Lower lobe of right lung (tissue), 2 donors: Measurements from ENCODE around the gene FLT1. TPM values are rescaled to one million over a fixed set of nuclear protein-coding genes. Genes with fewer than 3 reads are reported as not detected.

Experiments
- ATAC-seq, 2 donors: fragments of 200-7000 bp; cut with Tn5 transposase; one replicate each; pipeline ENCODE4 v1.9.1; 2020 to 2022; ENCODE audit warnings: mild to moderate bottlenecking in 2 of 2, moderate library complexity in 2 of 2
- DNase-seq: peaks from one replicate; pipeline ENCODE4 v3.0.0-alpha.2; 2020
- H3K27ac ChIP-seq: fragments of 200-600 bp; one replicate; pipeline ENCODE4 v1.8.0; 2022
- H3K27me3 ChIP-seq: fragments of 200-600 bp; one replicate; pipeline ENCODE4 v1.8.0; 2022; ENCODE audit warnings: low read depth
- H3K36me3 ChIP-seq: fragments of 200-600 bp; one replicate; pipeline ENCODE4 v1.8.0; 2022; ENCODE audit warnings: mild to moderate bottlenecking
- H3K4me1 ChIP-seq: fragments of 200-600 bp; one replicate; pipeline ENCODE4 v1.8.0; 2022
- H3K4me3 ChIP-seq: fragments of 200-600 bp; one replicate; pipeline ENCODE4 v1.8.0; 2022; ENCODE audit warnings: mild to moderate bottlenecking
- H3K9me3 ChIP-seq: fragments of 200-600 bp; one replicate; pipeline ENCODE4 v1.8.0; 2022
- CTCF ChIP-seq: fragments of 200-600 bp; IDR thresholded peaks from one replicate; pipeline ENCODE4 v1.8.0; 2022; ENCODE audit warnings: antibody characterized with exemption, mild to moderate bottlenecking
- intact Hi-C: fragments of 100-400 bp; cut with DNase I; formaldehyde crosslinking; loops from one replicate; pipeline ENCODE4 v1.11.0; 2022
- total RNA-seq: library from RNA; stranded (reverse); fragmentation: NEBNext Ultra II Directional; extraction: Animal tissue kit (Norgen Biotek cat#: 25700); gene quantifications from one replicate; pipeline ENCODE4 v1.2.1, GENCODE V29; 2021
- donor health status: DM: no; HTN: yes; CAD: no; lungs with severe emphysema.

FLT1 gene
- total RNA-seq, 1 donor from 2014 or later: 41.9 TPM

GRCh38 chr13:28535734-28536133 lies 40.8 kb upstream of the FLT1 start:
- intact Hi-C loops: no loop called here
- no peak for TF ChIP-seq CTCF

GRCh38 chr13:28534801-28535200 lies 39.9 kb upstream of the FLT1 start:
- ATAC-seq: no peak
- Histone ChIP-seq H3K4me1 (peaks cover 18% of the 10 kb centered on the region), H3K9me3 (no peaks in the 10 kb centered on the region), H3K27ac (no peak overlapping the region), H3K36me3 (no peaks in the 10 kb centered on the region), H3K27me3 (peaks cover 27% of the 10 kb centered on the region), H3K4me3 (no peak overlapping the region)
- intact Hi-C loops: no loop called here
- DNase-seq: no peak
- TF ChIP-seq CTCF: no peak

More at GRCh38 chr13:28535734-28536133, 40.8 kb upstream of the FLT1 start:
- DNase-seq: no peak
- no peak for ATAC-seq
- H3K27me3 ChIP-seq: peaks cover 23% of the 10 kb centered on the region
- H3K4me3 ChIP-seq: no peak overlapping the region
- peaks cover 14% of the 10 kb centered on the region for H3K4me1 ChIP-seq
- no peak overlapping the region for H3K27ac ChIP-seq
- H3K9me3 ChIP-seq: no peaks in the 10 kb centered on the region
- H3K36me3 ChIP-seq: no peaks in the 10 kb centered on the region

GRCh38 chr13:28534210-28534609 lies 39.3 kb upstream of the FLT1 start:
- intact Hi-C loops: no loop called here
- ATAC-seq (no peak), DNase-seq (no peak)
- Histone ChIP-seq H3K9me3 (no peaks in the 10 kb centered on the region), H3K36me3 (no peaks in the 10 kb centered on the region), H3K4me3 (no peak overlapping the region), H3K27me3 (peaks cover 27% of the 10 kb centered on the region), H3K27ac (no peak overlapping the region), H3K4me1 (peaks cover 18% of the 10 kb centered on the region)
- TF ChIP-seq CTCF: no peak

GRCh38 chr13:28533441-28534166 lies 38.7 kb upstream of the FLT1 start:
- Histone ChIP-seq H3K27me3 (peaks cover 32% of the 10 kb centered on the region), H3K9me3 (no peaks in the 10 kb centered on the region), H3K4me3 (no peak overlapping the region), H3K4me1 (peaks cover 18% of the 10 kb centered on the region), H3K27ac (peak overlapping the region; percentile 62), H3K36me3 (no peaks in the 10 kb centered on the region)
- TF ChIP-seq CTCF: no peak
- ATAC-seq (no peak), DNase-seq (no peak)
- intact Hi-C loops: no loop called here

GRCh38 chr13:28533125-28533436 lies 38.2 kb upstream of the FLT1 start:
- no peak for ATAC-seq
- Histone ChIP-seq H3K4me3 (peak overlapping the region; percentile 50), H3K9me3 (no peaks in the 10 kb centered on the region), H3K36me3 (no peaks in the 10 kb centered on the region), H3K4me1 (peaks cover 18% of the 10 kb centered on the region), H3K27me3 (peaks cover 32% of the 10 kb centered on the region), H3K27ac (peak overlapping the region; percentile 62)
- DNase-seq: no peak
- intact Hi-C loops: no loop called here
- no peak for TF ChIP-seq CTCF
